GM19193 (cell line): ENCODE results near the gene CEP170B.

Experiments
- POLR2A ChIP-seq: IDR thresholded peaks from 4 replicates; pipeline ENCODE4 v1.6.1; 2011; ENCODE audit not compliant: insufficient read depth, insufficient read length; ENCODE audit errors: extremely low read depth

Gene CEP170B

GRCh38 chr14:104925214-104925854 lies 60.3 kb downstream of the CEP170B start:
- TF ChIP-seq POLR2A = peak; percentile 9

DNA sequence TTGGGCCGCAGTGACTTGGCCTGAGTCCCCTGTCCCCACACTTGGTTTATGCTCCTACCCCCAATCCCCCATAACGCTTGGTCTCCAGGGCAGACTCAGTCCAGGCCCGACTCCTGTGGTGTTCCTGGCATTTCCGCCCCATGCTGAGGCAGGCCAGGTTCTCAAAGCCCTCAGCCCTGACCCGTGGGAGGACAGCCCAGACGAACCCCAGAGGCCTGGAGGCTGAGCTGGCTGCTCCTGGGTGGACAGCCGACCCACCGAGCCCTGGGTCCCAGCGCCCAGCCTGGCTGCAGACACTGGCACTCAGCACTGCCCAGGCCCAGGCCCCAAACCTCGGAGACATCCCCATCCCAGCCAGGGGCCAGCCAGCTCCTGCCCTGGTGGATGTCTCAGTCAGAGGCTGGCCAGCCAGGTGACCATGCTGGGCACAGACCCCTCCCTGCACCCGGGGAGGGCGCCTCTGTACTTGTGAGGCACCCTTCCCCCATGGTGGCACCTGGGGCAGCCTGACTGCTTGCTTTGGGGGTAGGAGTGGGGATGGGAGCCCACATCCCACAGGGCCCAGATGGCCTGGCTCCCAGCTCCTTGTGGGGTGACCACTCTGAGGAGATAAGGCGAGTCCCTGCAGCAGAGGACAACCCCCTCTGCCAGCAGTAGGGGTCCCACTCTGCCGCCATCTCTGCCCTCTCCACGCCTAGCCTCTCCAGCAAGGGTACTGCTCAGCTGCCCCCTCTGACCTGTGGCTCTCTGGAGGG lies 61.0 kb downstream of the CEP170B start:
- peak; percentile 38 for TF ChIP-seq POLR2A

- no peak for TF ChIP-seq POLR2A
These were observed 61.8 kb downstream of the CEP170B start for GRCh38 chr14:104926619-104927431.

GRCh38 chr14:104927432-104927816 lies 62.4 kb downstream of the CEP170B start:
- no peak for TF ChIP-seq POLR2A

DNA sequence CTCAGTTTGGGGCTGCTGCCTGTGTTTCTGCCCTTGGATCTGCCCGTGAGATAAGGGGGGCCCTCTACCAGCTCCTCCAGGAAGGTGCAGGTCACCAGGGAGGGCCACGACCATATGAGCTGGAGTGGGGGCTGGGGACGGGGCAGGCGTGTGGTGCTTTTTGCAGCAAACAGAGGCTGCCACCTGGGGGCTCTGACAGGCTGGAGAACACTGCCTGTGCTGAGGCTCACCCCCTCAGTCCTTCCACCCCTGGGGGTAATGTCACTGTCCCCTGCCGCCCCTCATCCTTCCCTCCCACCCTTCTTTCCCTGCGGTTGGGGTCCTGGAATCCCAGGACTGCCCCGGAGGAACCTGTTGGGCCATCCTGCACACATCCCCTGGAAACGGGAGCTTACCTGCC lies 62.8 kb downstream of the CEP170B start:
- no peak for TF ChIP-seq POLR2A

DNA sequence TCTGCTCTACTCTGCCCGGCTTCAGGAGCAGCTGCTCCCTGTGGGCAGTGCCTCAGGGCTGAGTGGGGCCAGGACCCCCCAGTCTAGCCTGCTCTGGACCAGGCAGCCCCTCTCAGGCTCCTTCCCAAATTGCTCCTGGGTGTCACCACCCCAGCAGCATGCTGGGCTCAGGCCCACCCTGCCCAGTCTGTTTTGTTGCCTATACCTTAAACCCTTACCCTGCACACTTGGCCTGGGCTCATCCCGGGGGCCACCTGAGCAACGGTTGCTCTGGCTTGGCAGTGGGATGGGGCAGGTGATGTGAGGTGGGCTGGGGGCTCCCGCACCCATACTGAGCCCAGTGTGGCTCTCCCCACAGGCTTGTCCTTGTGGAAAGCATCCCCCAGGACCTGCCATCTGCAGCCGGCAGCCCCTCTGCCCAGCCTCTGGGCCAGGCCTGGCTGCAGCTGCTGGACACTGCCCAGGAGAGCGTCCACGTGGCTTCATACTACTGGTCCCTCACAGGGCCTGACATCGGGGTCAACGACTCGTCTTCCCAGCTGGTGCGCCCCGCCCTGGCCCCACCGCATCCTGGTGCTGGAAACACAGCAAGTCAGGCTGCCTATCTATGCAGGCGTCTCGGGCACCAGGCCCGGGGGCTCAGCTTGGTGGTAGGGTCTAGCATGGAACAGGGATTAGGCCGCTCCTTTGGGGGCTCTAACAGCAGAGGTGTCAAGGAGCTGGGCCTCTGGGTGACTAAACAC lies 63.5 kb downstream of the CEP170B start:
- no peak for TF ChIP-seq POLR2A

- TF ChIP-seq POLR2A = no peak
These were observed 64.5 kb downstream of the CEP170B start for GRCh38 chr14:104929268-104930230.

- no peak for TF ChIP-seq POLR2A
These were observed 65.6 kb downstream of the CEP170B start for GRCh38 chr14:104930526-104931303.

GRCh38 chr14:104931304-104931770 lies 66.3 kb downstream of the CEP170B start:
- TF ChIP-seq POLR2A = no peak

DNA sequence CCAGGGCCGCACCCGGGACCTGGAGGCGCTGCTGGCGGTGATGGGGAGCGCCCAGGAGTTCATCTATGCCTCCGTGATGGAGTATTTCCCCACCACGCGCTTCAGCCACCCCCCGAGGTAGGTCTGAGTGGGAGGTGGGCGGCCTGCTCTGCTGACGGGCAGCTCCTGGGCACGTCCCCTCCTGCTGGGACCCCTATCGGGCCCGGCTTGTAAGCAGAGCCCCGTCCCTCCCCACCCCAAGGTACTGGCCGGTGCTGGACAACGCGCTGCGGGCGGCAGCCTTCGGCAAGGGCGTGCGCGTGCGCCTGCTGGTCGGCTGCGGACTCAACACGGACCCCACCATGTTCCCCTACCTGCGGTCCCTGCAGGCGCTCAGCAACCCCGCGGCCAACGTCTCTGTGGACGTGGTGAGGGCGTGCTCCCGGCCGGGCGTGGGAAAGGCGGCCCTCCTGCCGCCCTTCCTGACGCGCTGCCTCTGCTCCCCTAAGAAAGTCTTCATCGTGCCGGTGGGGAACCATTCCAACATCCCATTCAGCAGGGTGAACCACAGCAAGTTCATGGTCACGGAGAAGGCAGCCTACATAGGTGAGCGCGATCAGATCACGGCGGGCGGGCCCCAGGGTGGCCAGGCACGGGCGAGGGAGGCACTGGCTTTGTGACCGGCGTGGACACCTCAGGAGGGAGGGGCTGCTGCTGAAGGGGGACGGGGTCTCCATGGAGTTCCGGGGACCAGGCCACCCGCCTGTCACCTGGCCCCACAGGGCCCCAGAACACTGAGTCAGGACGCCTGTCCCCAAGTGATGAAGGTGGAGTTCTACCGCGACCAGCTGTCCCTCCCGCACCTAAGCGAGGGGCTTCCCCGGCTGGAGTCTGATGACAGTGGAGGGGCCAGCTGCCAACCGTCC lies 67.0 kb downstream of the CEP170B start:
- TF ChIP-seq POLR2A = no peak

- TF ChIP-seq POLR2A = peak; percentile 17
These were observed 67.9 kb downstream of the CEP170B start for GRCh38 chr14:104932676-104933631.
